Activated CD8-positive, alpha-beta memory T cell treated with anti-CD3 and anti-CD28 coated beads for 1 hour (primary cell): ENCODE data around the gene ASCC3.

Experiments
- DNase-seq, 2 donors: peaks; one replicate each; pipeline ENCODE4 v3.0.0-alpha.2; 2020; ENCODE audit warnings: low read depth in 1 of 2; ENCODE audit errors: extremely low read depth in 1 of 2

Gene ASCC3

GRCh38 chr6:100468016-100468622, 413.0 kb downstream of the ASCC3 start:
- no peak for DNase-seq

- DNase-seq = no peak
Observed at GRCh38 chr6:100467129-100468015, 413.8 kb downstream of the ASCC3 start.

- no peak for DNase-seq
Observed at GRCh38 chr6:100466410-100467128, 414.6 kb downstream of the ASCC3 start.

GRCh38 chr6:100465701-100466409, 415.3 kb downstream of the ASCC3 start:
- DNase-seq = no peak

- no peak for DNase-seq
Observed at GRCh38 chr6:100464903-100465700, 416.0 kb downstream of the ASCC3 start, which contains the start of gene SIM1. Gene SIM1, minus strand, starts transcription at chr6:100464921. Its CDS starts 1,453 bp downstream, at chr6:100463468.

- no peak for DNase-seq
Observed at GRCh38 chr6:100464162-100464851, 416.8 kb downstream of the ASCC3 start.

GRCh38 chr6:100463630-100464161, 417.4 kb downstream of the ASCC3 start:
- DNase-seq = no peak

- no peak for DNase-seq
Observed at GRCh38 chr6:100462706-100463629, 418.2 kb downstream of the ASCC3 start.

- DNase-seq = no peak
Observed at GRCh38 chr6:100461917-100462705, 419.0 kb downstream of the ASCC3 start.

GRCh38 chr6:100461278-100461916, 419.7 kb downstream of the ASCC3 start:
- DNase-seq = no peak

GRCh38 chr6:100460650-100461204, 420.4 kb downstream of the ASCC3 start:
- no peak for DNase-seq

GRCh38 chr6:100459592-100460184, 421.4 kb downstream of the ASCC3 start:
- DNase-seq = no peak

- DNase-seq = no peak
Observed at GRCh38 chr6:100458841-100459591, 422.1 kb downstream of the ASCC3 start.
